IPS-NIHi7 (cell line): ENCODE results near the gene LGI4.

ENCODE experiments used
- DNase-seq: peaks from one replicate; pipeline ENCODE4 v3.0.0; 2012; ENCODE audit warnings: mixed read lengths; ENCODE audit errors: extremely low spot score

LGI4 gene

GRCh38 chr19:35134601-35135242, at the start of gene LGI4:
Gene LGI4, minus strand, starts transcription at chr19:35135059. Its CDS starts 379 bp downstream, at chr19:35134680.
- DNase-seq = no peak

GRCh38 chr19:35184267-35184666, 49.4 kb upstream of the LGI4 start:
- DNase-seq = no peak

GRCh38 chr19:35181387-35181786, 46.5 kb upstream of the LGI4 start:
- DNase-seq = no peak

- DNase-seq = peak; percentile 5
Observed at GRCh38 chr19:35179830-35180229, 45.0 kb upstream of the LGI4 start.

- peak; percentile 4 for DNase-seq
Observed at GRCh38 chr19:35178701-35179100, 43.8 kb upstream of the LGI4 start.

GRCh38 chr19:35177377-35178274, 42.8 kb upstream of the LGI4 start:
- DNase-seq = no peak

GRCh38 chr19:35176181-35176570, 41.3 kb upstream of the LGI4 start:
- DNase-seq = no peak

- no peak for DNase-seq
Observed at GRCh38 chr19:35174226-35174625, 39.4 kb upstream of the LGI4 start.

- DNase-seq = no peak
Observed at GRCh38 chr19:35171730-35172129, 36.9 kb upstream of the LGI4 start.

GRCh38 chr19:35170359-35171061, 35.7 kb upstream of the LGI4 start:
- DNase-seq = no peak

- peak; percentile 4 for DNase-seq
Observed at GRCh38 chr19:35169221-35169995, 34.5 kb upstream of the LGI4 start.

- DNase-seq = peak; percentile 3
Observed at GRCh38 chr19:35168196-35168595, 33.3 kb upstream of the LGI4 start.

- peak; percentile 6 for DNase-seq
Observed at GRCh38 chr19:35167251-35168119, 32.6 kb upstream of the LGI4 start.

- DNase-seq = no peak
Observed at GRCh38 chr19:35166100-35167063, 31.5 kb upstream of the LGI4 start.

- DNase-seq = no peak
Observed at GRCh38 chr19:35165200-35166058, 30.6 kb upstream of the LGI4 start.

- no peak for DNase-seq
Observed at GRCh38 chr19:35164418-35164817, 29.6 kb upstream of the LGI4 start.

- DNase-seq = no peak
Observed at GRCh38 chr19:35162471-35163326, 27.8 kb upstream of the LGI4 start.

- DNase-seq = no peak
Observed at GRCh38 chr19:35161434-35161743, 26.5 kb upstream of the LGI4 start.
